SK-N-MC (cell line): Measurements from ENCODE around the gene GABRA5.

ENCODE experiments used
- EZH2 ChIP-seq: fragments of 200-600 bp; sonication (generic); IDR thresholded peaks from one replicate; pipeline ENCODE4 v1.6.1; 2017; ENCODE audit warnings: antibody characterized with exemption
- POLR2AphosphoS5 ChIP-seq: IDR thresholded peaks from 2 replicates; pipeline ENCODE4 v1.6.1; 2012; ENCODE audit warnings: mild to moderate bottlenecking, low read depth, low read length, borderline replicate concordance

DNA sequence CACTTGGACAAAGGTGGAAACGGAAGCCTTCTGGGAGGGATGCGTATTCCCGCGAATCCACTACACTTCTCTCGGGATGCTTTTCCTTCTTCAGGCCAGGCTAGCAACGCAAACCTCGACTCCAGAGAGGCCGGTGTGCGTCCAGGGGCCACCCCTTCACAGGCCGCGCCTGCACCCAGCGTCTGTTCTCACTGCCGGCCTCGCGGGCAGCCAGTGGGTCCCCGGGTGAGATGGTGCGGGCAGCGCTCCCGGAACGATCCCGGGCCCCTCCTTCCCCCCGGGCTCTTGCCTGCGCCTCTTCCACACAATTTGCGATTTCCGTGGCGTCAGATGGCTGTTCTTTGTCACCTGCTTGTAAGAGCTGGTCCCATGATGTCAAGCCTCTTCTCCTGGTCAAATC is 27.3 kb downstream of the GABRA5 start:
- TF ChIP-seq POLR2AphosphoS5 (no peak), EZH2 (no peak)
